CD4-positive, alpha-beta T cell treated with Interleukin-15 for 4 hours (primary cell): ENCODE data around the gene GSTP1.
A peak's percentile ranks its signal among the peaks of the same experiment; 100 is the strongest.
"Not testable (repeated sequence)": the region's sequence is repeated elsewhere in the genome, so short reads cannot be mapped to it uniquely, and the experiment has no call there.

Experiments
- DNase-seq: peaks from one replicate; pipeline ENCODE4 v3.0.0-alpha.2; 2020; ENCODE audit warnings: low spot score

The GSTP1 gene

GRCh38 chr11:67597963-67598362 lies 14.4 kb downstream of the GSTP1 start:
- not testable (repeated sequence) for DNase-seq

- DNase-seq: no peak
Observed at GRCh38 chr11:67599149-67599548, 15.5 kb downstream of the GSTP1 start.

GRCh38 chr11:67600324-67601029 lies 16.9 kb downstream of the GSTP1 start:
- DNase-seq: no peak

GRCh38 chr11:67601098-67601497 lies 17.5 kb downstream of the GSTP1 start:
- no peak for DNase-seq

- not testable (repeated sequence) for DNase-seq
Observed at GRCh38 chr11:67604119-67604518, 20.5 kb downstream of the GSTP1 start.

- DNase-seq: no peak
Observed at GRCh38 chr11:67604815-67605214, 21.2 kb downstream of the GSTP1 start.

GRCh38 chr11:67605231-67606011 lies 21.8 kb downstream of the GSTP1 start:
- no peak for DNase-seq

- no peak for DNase-seq
Observed at GRCh38 chr11:67606093-67606491, 22.5 kb downstream of the GSTP1 start.

- DNase-seq: peak; percentile 95
Observed at GRCh38 chr11:67606492-67607295, 23.1 kb downstream of the GSTP1 start, which contains the start of gene NDUFV1. NDUFV1 (plus strand) TSS chr11:67606936; CDS start chr11:67607005, 69 bp downstream.

- DNase-seq: no peak
Observed at GRCh38 chr11:67607507-67607906, 23.9 kb downstream of the GSTP1 start.

GRCh38 chr11:67608486-67608885 lies 24.9 kb downstream of the GSTP1 start:
- DNase-seq: no peak

- no peak for DNase-seq
Observed at GRCh38 chr11:67609316-67609715, 25.7 kb downstream of the GSTP1 start.

- no peak for DNase-seq
Observed at GRCh38 chr11:67610302-67610868, 26.8 kb downstream of the GSTP1 start.

- DNase-seq: no peak
Observed at GRCh38 chr11:67611165-67611564, 27.6 kb downstream of the GSTP1 start.

GRCh38 chr11:67611704-67612587 lies 28.3 kb downstream of the GSTP1 start:
- no peak for DNase-seq

GRCh38 chr11:67612751-67613150 lies 29.1 kb downstream of the GSTP1 start:
- DNase-seq: no peak

GRCh38 chr11:67613313-67613959 lies 29.8 kb downstream of the GSTP1 start:
- DNase-seq: no peak

- DNase-seq: peak; percentile 81
Observed at GRCh38 chr11:67613960-67614715, 30.5 kb downstream of the GSTP1 start.

GRCh38 chr11:67614730-67615714 lies 31.4 kb downstream of the GSTP1 start:
- DNase-seq: peak; percentile 45
